Measurements from ENCODE around the gene PRC1.

PRC1 gene

DNA sequence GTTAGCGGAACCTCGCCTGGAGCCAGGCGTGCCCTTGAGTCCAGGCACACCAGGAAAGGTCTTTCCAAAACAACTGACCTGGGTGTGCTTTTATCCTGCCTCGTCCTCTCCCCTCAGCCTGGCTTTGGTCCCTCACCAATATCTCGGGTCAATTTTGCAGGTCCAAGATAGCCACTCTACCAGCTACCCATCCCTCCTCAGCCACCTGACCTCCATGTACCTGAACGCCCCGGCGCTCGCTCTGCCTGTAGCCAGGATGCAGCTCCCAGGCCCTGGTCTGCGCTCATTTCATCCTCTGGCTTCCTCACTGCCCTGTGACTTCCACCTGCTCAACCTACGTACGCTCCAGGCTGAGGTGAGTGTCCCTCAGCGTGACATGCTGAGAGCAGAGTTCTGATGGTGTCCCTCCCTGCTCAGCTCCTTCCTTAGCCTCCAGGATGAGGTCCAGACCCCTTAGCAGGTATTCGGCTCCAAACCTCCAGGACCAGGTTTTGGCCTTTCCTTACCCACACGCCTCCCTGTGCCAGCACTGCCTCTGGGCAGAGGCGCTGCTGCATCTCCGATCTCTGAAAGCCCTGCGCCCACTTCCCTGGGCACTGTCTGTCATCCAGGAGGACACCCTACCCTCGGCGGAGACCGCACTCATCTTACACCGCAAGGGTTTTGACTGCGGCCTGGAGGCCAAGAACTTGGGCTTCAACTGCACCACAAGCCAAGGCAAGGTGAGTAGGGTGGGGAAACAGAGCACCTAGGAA lies 76.1 kb downstream of the PRC1 start:
- CTCF ChIA-PET = no interaction called here
- H3K27ac ChIP-seq = no peak overlapping the region
- POLR2A ChIA-PET (ENCODE audit: low non-redundant PET) = no interaction called here
- no peak for DNase-seq (ENCODE audit: low spot score)
- TF ChIP-seq, protein P1, sequence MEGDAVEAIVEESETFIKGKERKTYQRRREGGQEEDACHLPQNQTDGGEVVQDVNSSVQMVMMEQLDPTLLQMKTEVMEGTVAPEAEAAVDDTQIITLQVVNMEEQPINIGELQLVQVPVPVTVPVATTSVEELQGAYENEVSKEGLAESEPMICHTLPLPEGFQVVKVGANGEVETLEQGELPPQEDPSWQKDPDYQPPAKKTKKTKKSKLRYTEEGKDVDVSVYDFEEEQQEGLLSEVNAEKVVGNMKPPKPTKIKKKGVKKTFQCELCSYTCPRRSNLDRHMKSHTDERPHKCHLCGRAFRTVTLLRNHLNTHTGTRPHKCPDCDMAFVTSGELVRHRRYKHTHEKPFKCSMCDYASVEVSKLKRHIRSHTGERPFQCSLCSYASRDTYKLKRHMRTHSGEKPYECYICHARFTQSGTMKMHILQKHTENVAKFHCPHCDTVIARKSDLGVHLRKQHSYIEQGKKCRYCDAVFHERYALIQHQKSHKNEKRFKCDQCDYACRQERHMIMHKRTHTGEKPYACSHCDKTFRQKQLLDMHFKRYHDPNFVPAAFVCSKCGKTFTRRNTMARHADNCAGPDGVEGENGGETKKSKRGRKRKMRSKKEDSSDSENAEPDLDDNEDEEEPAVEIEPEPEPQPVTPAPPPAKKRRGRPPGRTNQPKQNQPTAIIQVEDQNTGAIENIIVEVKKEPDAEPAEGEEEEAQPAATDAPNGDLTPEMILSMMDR (conservative IDR thresholded peaks at IDR 0.05; ENCODE audit: low read depth) = no peak

DNA sequence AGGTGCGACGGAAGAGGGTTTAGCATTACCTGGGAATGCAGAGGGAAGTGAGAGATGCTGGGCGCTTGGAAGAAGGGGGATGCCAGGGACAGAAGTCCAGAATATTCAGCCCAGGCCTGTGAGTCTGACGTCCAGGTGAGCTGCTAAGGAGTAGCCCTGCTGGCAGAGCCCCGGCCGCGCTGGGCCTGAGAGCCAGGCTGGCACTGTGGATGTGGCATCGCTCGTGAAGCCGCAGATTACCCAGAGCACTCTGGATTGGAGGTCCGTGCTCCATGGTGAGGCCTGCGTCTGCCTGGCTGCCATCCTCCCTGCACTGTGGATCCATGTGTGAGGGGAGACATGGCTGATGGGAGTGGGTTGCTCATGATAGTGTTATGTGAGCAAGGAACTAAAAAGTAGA lies 76.8 kb downstream of the PRC1 start:
- TF ChIP-seq, protein P1 (conservative IDR thresholded peaks at IDR 0.05; ENCODE audit: low read depth) = no peak
- POLR2A ChIA-PET (ENCODE audit: low non-redundant PET) = no interaction called here

DNA sequence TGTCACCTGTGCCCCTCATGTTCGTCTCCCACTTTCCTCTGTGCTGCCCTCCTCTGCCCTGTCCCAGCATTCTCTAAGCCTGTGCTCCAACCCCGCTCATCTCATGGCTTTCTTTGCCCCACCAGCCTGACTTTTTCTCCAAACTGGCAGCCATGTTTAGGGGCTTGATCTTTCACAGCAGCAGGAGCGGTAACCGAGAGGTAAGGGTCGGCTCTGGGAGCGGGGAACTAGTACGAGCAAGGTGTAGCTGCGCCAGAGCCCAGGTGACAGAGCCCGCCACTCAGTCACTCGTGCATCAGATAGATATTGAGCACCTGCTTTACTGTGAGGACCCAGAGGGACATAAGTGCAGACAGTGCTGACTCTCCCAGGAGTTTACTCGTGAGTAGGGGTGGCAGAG lies 77.9 kb downstream of the PRC1 start:
- ChIA-PET POLR2A (ENCODE audit: low non-redundant PET) (no interaction called here), CTCF (no interaction called here)
- TF ChIP-seq, protein P1 (conservative IDR thresholded peaks at IDR 0.05; ENCODE audit: low read depth) = no peak

More for the DNA sequence above, 76.8 kb downstream of the PRC1 start:
- H3K27ac ChIP-seq = no peak overlapping the region
- no peak for DNase-seq (ENCODE audit: low spot score)
- CTCF ChIA-PET = no interaction called here

More for the DNA sequence above, 77.9 kb downstream of the PRC1 start:
- no peak overlapping the region; the same call in 1 of the 2 replicates for H3K27ac ChIP-seq
- DNase-seq (ENCODE audit: low spot score) = no peak

Measured in RWPE1 (cell line).